Epithelial cell of esophagus (primary cell): ENCODE measurements around the gene CLDN6.

ENCODE experiments used
- DNase-seq: peaks from one replicate; pipeline ENCODE4 v3.0.0; 2010; ENCODE audit warnings: low read depth
- H3K4me3 ChIP-seq: 2 replicates; pipeline ENCODE4 v1.5.1; 2011; ENCODE audit warnings: mild to moderate bottlenecking, low read length, control low read depth
- TF ChIP-seq, protein P1 (sequence below): IDR thresholded peaks from 2 replicates; pipeline ENCODE4 v1.5.1; 2011; ENCODE audit warnings: low read depth, mild to moderate bottlenecking, low read length, control low read depth, inconsistent platforms; ENCODE audit not compliant: insufficient read depth; ENCODE audit errors: missing control alignments

The CLDN6 gene

DNA sequence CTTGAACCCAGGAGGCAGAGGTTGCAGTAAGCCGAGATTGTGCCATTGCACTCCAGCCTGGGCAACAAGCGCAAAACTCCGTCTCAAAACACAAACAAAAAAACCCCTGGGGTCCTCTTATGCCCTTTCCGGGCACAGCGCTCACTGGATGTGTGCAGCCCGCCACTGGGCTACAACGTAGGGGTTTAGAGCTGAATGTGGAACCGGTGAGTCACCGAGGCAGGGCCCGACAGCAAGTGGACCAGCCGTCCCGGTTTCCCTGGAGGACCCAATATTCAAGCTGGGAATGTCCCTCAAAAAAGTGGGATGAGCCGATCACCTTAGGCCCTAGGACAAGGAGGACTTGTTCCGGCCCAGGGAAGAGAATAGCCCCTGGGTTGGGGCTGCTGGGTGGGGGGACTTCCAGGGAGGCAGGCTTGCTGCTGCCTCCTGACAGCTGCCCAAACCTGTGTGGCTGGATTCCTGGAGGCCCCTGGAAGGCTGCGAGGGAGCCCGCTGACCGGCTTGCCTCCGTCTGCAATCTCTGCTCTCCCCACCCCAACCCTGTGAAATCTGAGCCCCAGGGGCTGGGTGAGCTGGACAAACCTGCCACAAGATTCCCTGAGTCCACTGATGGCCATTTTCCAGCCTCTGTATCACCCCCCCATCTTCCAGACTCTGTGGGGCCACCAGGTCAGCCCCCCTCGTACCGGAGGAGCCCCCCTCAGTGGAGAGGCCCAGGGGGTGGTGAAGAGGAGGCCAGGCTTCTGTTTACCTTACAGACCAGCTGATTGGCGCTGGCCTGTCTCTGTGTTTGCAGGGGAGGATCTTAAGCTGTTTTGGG lies 8.2 kb downstream of the CLDN6 start:
- no peak overlapping the region for H3K4me3 ChIP-seq
- DNase-seq = peak; percentile 87
- TF ChIP-seq, protein P1, sequence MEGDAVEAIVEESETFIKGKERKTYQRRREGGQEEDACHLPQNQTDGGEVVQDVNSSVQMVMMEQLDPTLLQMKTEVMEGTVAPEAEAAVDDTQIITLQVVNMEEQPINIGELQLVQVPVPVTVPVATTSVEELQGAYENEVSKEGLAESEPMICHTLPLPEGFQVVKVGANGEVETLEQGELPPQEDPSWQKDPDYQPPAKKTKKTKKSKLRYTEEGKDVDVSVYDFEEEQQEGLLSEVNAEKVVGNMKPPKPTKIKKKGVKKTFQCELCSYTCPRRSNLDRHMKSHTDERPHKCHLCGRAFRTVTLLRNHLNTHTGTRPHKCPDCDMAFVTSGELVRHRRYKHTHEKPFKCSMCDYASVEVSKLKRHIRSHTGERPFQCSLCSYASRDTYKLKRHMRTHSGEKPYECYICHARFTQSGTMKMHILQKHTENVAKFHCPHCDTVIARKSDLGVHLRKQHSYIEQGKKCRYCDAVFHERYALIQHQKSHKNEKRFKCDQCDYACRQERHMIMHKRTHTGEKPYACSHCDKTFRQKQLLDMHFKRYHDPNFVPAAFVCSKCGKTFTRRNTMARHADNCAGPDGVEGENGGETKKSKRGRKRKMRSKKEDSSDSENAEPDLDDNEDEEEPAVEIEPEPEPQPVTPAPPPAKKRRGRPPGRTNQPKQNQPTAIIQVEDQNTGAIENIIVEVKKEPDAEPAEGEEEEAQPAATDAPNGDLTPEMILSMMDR = no peak

DNA sequence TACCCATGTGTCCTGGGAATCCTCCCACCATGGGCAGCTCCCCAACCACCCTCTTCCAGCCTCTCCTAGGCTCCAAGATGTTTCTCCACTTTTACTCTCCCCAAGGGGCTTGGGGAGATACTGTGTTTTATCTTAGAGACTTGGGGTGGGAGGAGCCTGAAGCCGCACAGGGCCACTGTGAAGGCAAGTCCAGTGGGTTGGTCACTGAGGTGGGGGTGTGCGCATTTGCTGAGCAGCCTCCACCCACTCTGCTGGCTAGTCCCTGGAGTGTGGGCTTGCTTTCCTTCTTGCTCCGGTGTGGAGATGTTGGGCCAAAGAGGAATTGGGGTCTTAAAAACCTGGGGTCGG lies 9.3 kb downstream of the CLDN6 start:
- TF ChIP-seq, protein P1 = no peak
- DNase-seq = no peak
- H3K4me3 ChIP-seq = no peak overlapping the region

DNA sequence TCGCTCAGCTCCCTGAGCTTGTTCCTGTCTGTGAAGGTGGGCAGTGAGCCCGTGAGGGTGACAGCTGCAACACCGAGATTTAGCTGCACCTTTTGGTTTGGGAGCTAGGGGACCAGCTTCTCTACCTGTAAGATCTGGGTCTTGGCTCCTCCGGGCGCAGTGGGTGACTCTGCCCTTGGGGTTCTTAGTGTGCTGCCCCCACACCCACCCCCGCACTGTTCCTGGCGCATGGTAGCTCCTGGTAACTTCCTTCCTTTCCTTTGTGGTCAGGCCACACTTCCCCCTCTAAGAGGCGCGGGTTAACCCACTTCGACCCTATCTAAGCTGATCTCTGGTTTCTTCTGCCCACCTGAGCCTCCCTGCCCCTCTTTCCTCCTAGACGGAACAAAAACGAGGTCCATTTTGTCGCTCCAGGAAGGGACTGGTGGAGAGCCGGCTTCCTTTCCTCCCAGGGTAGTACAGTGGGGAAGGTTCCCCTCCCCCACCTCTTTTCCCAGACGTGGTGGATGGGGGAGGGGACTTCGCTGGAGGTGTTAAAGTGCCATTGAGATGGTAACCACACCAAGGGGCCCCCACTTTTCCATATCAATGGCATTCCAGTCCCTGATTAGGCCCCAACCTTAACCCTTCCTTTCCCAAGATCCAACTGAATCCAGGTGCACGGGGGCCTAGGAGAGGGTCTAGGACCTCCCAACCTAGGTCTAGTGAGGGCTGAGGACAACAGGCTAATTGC lies 9.9 kb downstream of the CLDN6 start:
- TF ChIP-seq, protein P1 = no peak
- no peak for DNase-seq
- no peak overlapping the region for H3K4me3 ChIP-seq

DNA sequence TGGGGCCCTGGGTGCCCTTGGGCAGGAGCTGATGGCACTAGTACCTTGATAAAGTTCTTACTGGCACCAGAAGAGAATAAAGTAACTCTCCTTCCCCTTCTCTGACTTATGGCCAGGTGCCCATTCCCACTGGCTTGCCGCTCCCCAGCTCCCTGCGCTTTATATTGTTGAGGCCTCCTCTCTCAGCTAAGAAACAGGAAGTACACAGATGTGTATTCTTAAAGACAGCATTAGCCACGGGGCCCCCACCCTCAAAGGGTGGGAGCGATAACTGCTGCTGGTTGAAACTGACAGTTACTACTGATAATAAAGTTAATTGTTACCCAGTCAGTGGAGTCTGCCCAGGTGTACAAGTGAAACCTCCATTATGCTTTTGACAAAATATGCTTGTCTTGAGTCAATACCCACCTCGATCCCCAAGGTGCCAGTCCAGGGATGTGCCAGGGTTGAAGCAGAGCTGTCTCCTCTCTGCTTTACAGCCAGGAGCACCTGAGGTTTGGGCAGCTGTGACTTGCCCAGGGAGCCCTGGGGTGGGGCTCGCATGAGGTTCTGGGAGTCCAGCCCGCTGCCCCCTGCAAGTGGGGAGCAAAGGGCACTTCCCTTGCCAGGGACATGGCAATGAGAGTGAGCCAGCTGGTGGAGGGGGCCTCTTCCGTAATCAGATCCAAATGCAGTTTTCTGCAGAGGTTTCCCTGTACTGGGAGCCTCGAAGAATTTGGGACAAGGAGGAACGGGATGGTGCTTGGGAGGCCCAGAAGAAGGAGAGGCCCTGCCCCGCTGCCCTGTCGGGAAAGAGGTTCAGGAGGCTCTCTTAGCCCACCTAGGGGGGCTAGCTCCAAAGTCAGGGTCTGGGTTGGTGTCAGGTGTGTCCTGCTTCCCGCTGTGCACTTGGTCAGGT lies 10.7 kb downstream of the CLDN6 start:
- TF ChIP-seq, protein P1 = no peak

DNA sequence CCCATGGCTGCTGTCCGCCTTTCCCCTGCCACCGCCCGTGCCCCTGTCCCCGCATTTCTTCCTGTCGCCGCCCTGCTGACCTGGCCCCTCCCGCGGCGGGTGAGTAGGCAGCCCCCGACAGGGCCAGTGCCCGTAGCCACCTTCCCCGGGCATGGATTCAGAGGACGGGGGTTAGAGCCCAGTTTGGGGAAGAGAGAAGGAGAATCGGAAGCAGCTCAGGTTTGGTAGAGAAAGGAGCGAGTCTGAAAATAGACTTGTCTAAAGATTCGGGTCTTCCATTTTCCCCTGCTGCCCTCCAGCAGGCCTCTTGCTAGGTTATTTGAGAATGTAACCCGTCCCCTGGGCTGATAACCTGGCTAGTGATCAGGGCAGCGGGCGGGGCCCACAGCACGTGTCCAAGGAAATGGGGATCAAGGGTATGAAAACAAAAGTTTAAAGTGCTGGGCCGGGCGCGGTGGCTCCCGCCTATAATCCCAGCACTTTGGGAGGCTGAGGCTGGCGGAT lies 13.2 kb downstream of the CLDN6 start:
- peak overlapping the region; percentile 30 for H3K4me3 ChIP-seq
- DNase-seq = no peak
- TF ChIP-seq, protein P1 = no peak

More for the DNA sequence above, 10.7 kb downstream of the CLDN6 start:
- DNase-seq = no peak
- H3K4me3 ChIP-seq = no peak overlapping the region

DNA sequence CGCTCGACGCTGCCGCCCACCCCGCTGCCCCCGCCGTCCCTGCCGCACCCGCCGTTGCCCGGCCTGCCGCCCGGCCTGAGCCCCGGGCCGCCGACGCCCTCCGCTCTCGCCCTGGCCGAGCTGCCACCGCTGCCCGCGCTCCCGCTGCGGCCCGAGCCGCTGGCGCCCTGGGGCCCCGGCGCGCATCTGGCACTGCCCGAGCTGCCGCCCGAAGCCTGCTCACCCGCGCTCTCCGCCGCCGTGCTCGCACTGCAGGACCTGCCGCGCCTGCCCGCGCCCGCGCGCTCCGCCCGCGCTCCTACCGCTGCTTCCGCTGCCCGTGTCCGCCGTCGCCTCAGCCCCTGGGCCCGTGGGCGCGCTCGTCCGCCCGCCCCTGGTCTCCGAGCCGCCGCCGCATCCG lies 13.7 kb downstream of the CLDN6 start:
- H3K4me3 ChIP-seq = no peak overlapping the region
- TF ChIP-seq, protein P1 = no peak
- DNase-seq = peak; percentile 52
